ENCODE data around the gene PRAC2. TPM values are rescaled to one million over a fixed set of nuclear protein-coding genes. Genes with fewer than 3 reads are reported as not detected.
A peak's percentile ranks its signal among the peaks of the same experiment; 100 is the strongest.

Gene PRAC2
- total and polyA plus RNA-seq, 9 donors: not detected

GRCh38 chr17:48726916-48727286 lies 3.9 kb downstream of the PRAC2 start:
- Histone ChIP-seq H3K36me3 (no peaks in the 10 kb centered on the region), H3K4me1 (ENCODE audit: insufficient read depth) (no peaks in the 10 kb centered on the region), H3K9me3 (no peaks in the 10 kb centered on the region), H3K4me3 (no peak overlapping the region), H3K27ac (no peak overlapping the region), H3K27me3 (peaks cover 3% of the 10 kb centered on the region)
- 7 to 9% (median 9%) methylated on average over 20 of the region's 20 CpGs for WGBS, 3 donors
- TF ChIP-seq CTCF (IDR thresholded peaks at IDR 0.05) (no peak), EP300 (IDR thresholded peaks at IDR 0.05) (no peak), POLR2A (IDR thresholded peaks at IDR 0.05) (no peak)
- DNase-seq: no peak
- intact Hi-C loops (cut with DNase I): loop anchor here in 3 of 4 donors (5.0 to 10.0 kb wide), 3 partner anchors 68 to 155 kb away; no protein-coding TSS in a partner anchor

- no peak for TF ChIP-seq CTCF (IDR thresholded peaks at IDR 0.05)
- no peak for TF ChIP-seq POLR2A (IDR thresholded peaks at IDR 0.05)
- TF ChIP-seq EP300 (IDR thresholded peaks at IDR 0.05): no peak
- no peak overlapping the region for H3K4me3 ChIP-seq
- 25 to 29% (median 25%) methylated on average over 9 of the region's 9 CpGs for WGBS, 3 donors
- peaks cover 3% of the 10 kb centered on the region for H3K27me3 ChIP-seq
- no peaks in the 10 kb centered on the region for H3K36me3 ChIP-seq
- H3K4me1 ChIP-seq (ENCODE audit: insufficient read depth): no peaks in the 10 kb centered on the region
- DNase-seq: no peak
- no peak overlapping the region for H3K27ac ChIP-seq
- no peaks in the 10 kb centered on the region for H3K9me3 ChIP-seq
- intact Hi-C loops (cut with DNase I): loop anchor here in 3 of 4 donors (5.0 to 10.0 kb wide), 3 partner anchors 67 to 155 kb away; no protein-coding TSS in a partner anchor
Measured at GRCh38 chr17:48727415-48728175, 4.6 kb downstream of the PRAC2 start.

GRCh38 chr17:48728232-48729231 lies 5.5 kb downstream of the PRAC2 start, which contains the start of gene HOXB13:
Gene HOXB13, minus strand, starts transcription at chr17:48728750. Its CDS starts 157 bp downstream, at chr17:48728593.
- Histone ChIP-seq H3K4me3 (peak within 1 kb of the TSS; percentile 7), H3K27me3 (peaks cover 3% of the 10 kb centered on the region), H3K36me3 (no peaks in the 10 kb centered on the region), H3K4me1 (ENCODE audit: insufficient read depth) (no peaks in the 10 kb centered on the region), H3K9me3 (no peaks in the 10 kb centered on the region), H3K27ac (no peak within 1 kb of the TSS)
- 1 to 3% (median 2%) methylated on average over 46 to 55 of the region's 55 CpGs for WGBS, 3 donors
- DNase-seq: no peak
- intact Hi-C loops (cut with DNase I): loop anchor here in 3 of 4 donors (5.0 to 10.0 kb wide), 3 partner anchors 66 to 154 kb away; no protein-coding TSS in a partner anchor
- TF ChIP-seq EP300 (IDR thresholded peaks at IDR 0.05) (no peak), CTCF (IDR thresholded peaks at IDR 0.05) (no peak), POLR2A (IDR thresholded peaks at IDR 0.05) (no peak)

All from ovary (tissue), 9 donors.